Stomach (tissue), 9 donors: ENCODE data around the gene TRABD2B. TPM values are rescaled to one million over a fixed set of nuclear protein-coding genes. Genes with fewer than 3 reads are reported as not detected.

Source experiments
- DNase-seq, 2 donors: peaks; one replicate each; pipeline versions ENCODE4 v3.0.0 to v3.0.0-alpha.2; 2013 to 2019
- H3K27ac ChIP-seq, 5 donors: fragments of 200-600 bp in 4 of 5; sonication (generic) in 4 of 5; one replicate each; pipeline ENCODE4 v1.5.1; 2013 to 2019; ENCODE audit warnings: mild to moderate bottlenecking in 1 of 5, moderate library complexity in 1 of 5
- H3K27me3 ChIP-seq, 3 donors: fragments of 200-600 bp; sonication (generic); one replicate each; pipeline ENCODE4 v1.5.1; 2017 to 2019; ENCODE audit warnings: mixed run types in 1 of 3
- H3K36me3 ChIP-seq, 4 donors: fragments of 200-600 bp; sonication (generic); 1 replicate in 3 of 4; 2 replicates in 1 of 4; pipeline ENCODE4 v1.5.1; 2016 to 2019
- H3K4me1 ChIP-seq, 4 donors: fragments of 200-600 bp; sonication (generic); one replicate each; pipeline ENCODE4 v1.5.1; 2016 to 2019
- H3K4me3 ChIP-seq, 4 donors: fragments of 200-600 bp; sonication (generic) in 3 of 4; one replicate each; pipeline ENCODE4 v1.5.1; 2016 to 2019; ENCODE audit warnings: mild to moderate bottlenecking in 1 of 4
- H3K9me3 ChIP-seq, 4 donors: fragments of 200-600 bp; sonication (generic); one replicate each; pipeline ENCODE4 v1.5.1; 2016 to 2019
- CTCF ChIP-seq, 7 experiments: fragments of 450-650 bp in 4 of 7; fragments of 200-600 bp in 3 of 7; sonication (generic) in 3 of 7; IDR thresholded peaks; one replicate each; pipeline ENCODE4 v1.5.1; 2016 to 2019; ENCODE audit warnings: antibody characterized with exemption in 7 of 7, control low read depth in 2 of 7, mild to moderate bottlenecking in 1 of 7
- EP300 ChIP-seq: sonication (generic); formaldehyde crosslinking; IDR thresholded peaks from one replicate; pipeline ENCODE4 v1.6.1; 2017; ENCODE audit warnings: antibody characterized with exemption
- POLR2A ChIP-seq, 4 donors: fragments of 450-650 bp; IDR thresholded peaks; one replicate each; pipeline ENCODE4 v1.6.1; 2016; ENCODE audit warnings: antibody characterized with exemption in 4 of 4, control low read depth in 2 of 4, mild to moderate bottlenecking in 1 of 4, moderate library complexity in 1 of 4
- POLR2AphosphoS5 ChIP-seq, 3 donors: sonication (generic); formaldehyde crosslinking; IDR thresholded peaks; one replicate each; pipeline ENCODE4 v1.6.1; 2016; ENCODE audit warnings: antibody characterized with exemption in 3 of 3
- WGBS, 5 donors: extraction: QIAGEN DNeasy Blood & Tissue Kit in 3 of 5; methylation state at CpG; one replicate each; pipeline versions ENCODE4 v1.1.5 to v1.1.7; 2013 to 2018; 5-methylcytosine and 5-hydroxymethylcytosine counted together
- intact Hi-C: fragments of 100-400 bp; cut with DNase I; formaldehyde crosslinking; loops from one replicate; pipeline ENCODE4 v1.15.1; 2023; ENCODE audit warnings: low total_unique reads
- polyA plus RNA-seq, 3 donors: library from polyadenylated mRNA; stranded (reverse); fragments of 200-250 nt; gene quantifications; one replicate each; pipeline ENCODE4 v1.2.3, GENCODE V29; 2013
- total RNA-seq, 5 donors: library from RNA; depleted of rRNA; stranded (reverse); fragments of >200 nt; gene quantifications; one replicate each; pipeline versions ENCODE4 v1.1.0 to v1.2.3, GENCODE V29; 2014 to 2016
- donor health status: healthy with polysubstance abuse.
- donor health status: Bipolar disorder and iron deficiency.
- donor health status: healthy.

TRABD2B gene
- total and polyA plus RNA-seq, 8 donors, result 0.31 to 2.0 (median 0.93) TPM; not detected in 1

- no peak for DNase-seq
- Histone ChIP-seq H3K9me3 (no peaks in the 10 kb centered on the region), H3K27ac (no peak overlapping the region), H3K27me3 (no peaks in the 10 kb centered on the region), H3K4me1 (no peaks in the 10 kb centered on the region), H3K36me3 (no peaks in the 10 kb centered on the region), H3K4me3 (no peak overlapping the region)
- TF ChIP-seq POLR2A (IDR thresholded peaks at IDR 0.05) (no peak), CTCF (IDR thresholded peaks at IDR 0.05) (no peak)
- intact Hi-C loops, result no loop called here
- whole genome bisulfite sequencing, 5 donors, result 59 to 83% (median 79%) methylated on average over 4 to 5 of the region's 5 CpGs
These were observed 203.1 kb downstream of the TRABD2B start for GRCh38 chr1:47794081-47794480.

- DNase-seq, result no peak
- intact Hi-C loops, result no loop called here
- Histone ChIP-seq H3K27ac (no peak overlapping the region), H3K27me3 (no peaks in the 10 kb centered on the region), H3K36me3 (no peaks in the 10 kb centered on the region), H3K4me3 (no peak overlapping the region), H3K9me3 (no peaks in the 10 kb centered on the region), H3K4me1 (no peaks in the 10 kb centered on the region)
- no peak for TF ChIP-seq CTCF (IDR thresholded peaks at IDR 0.05)
- no peak for TF ChIP-seq EP300
- no peak for TF ChIP-seq POLR2A (IDR thresholded peaks at IDR 0.05)
- no peak for TF ChIP-seq POLR2AphosphoS5 (IDR thresholded peaks at IDR 0.05)
These were observed 203.6 kb downstream of the TRABD2B start for GRCh38 chr1:47793563-47793962.

- WGBS, 5 donors, result 62 to 89% (median 86%) methylated on average over 3 of the region's 3 CpGs
- TF ChIP-seq POLR2A (IDR thresholded peaks at IDR 0.05), result no peak
- TF ChIP-seq EP300, result no peak
- no peak for TF ChIP-seq POLR2AphosphoS5 (IDR thresholded peaks at IDR 0.05)
- no peak for TF ChIP-seq CTCF (IDR thresholded peaks at IDR 0.05)
- Histone ChIP-seq H3K36me3 (no peaks in the 10 kb centered on the region), H3K4me3 (no peak overlapping the region), H3K27ac (no peak overlapping the region), H3K9me3 (no peaks in the 10 kb centered on the region), H3K4me1 (no peaks in the 10 kb centered on the region), H3K27me3 (no peaks in the 10 kb centered on the region)
- intact Hi-C loops, result no loop called here
- DNase-seq, result no peak
These were observed 204.4 kb downstream of the TRABD2B start for GRCh38 chr1:47792779-47793178.

- H3K27ac ChIP-seq, result no peak overlapping the region
- no peaks in the 10 kb centered on the region for H3K27me3 ChIP-seq
- H3K4me3 ChIP-seq, result no peak overlapping the region
- no peaks in the 10 kb centered on the region for H3K36me3 ChIP-seq
- intact Hi-C loops, result no loop called here
- DNase-seq, result no peak
- no peak for TF ChIP-seq CTCF (IDR thresholded peaks at IDR 0.05)
- no peak for TF ChIP-seq EP300
- no peak for TF ChIP-seq POLR2AphosphoS5 (IDR thresholded peaks at IDR 0.05)
- no peak for TF ChIP-seq POLR2A (IDR thresholded peaks at IDR 0.05)
- no peaks in the 10 kb centered on the region for H3K4me1 ChIP-seq
- no peaks in the 10 kb centered on the region for H3K9me3 ChIP-seq
- 72 to 89% (median 80%) methylated on average over 7 of the region's 7 CpGs for WGBS, 5 donors
These were observed 205.1 kb downstream of the TRABD2B start for GRCh38 chr1:47791879-47792608.
